Cardiac muscle cell (in vitro differentiated cells and primary cell): Measurements from ENCODE around the gene ARHGEF17. TPM values are rescaled to one million over a fixed set of nuclear protein-coding genes. Genes with fewer than 3 reads are reported as not detected.
A peak's percentile ranks its signal among the peaks of the same experiment; 100 is the strongest.

Experiments used
- DNase-seq, 2 donors: peaks; one replicate each; pipeline versions ENCODE4 v3.0.0 to v3.0.0-alpha.2; 2010 to 2017; ENCODE audit warnings: low read depth in 1 of 2, low spot score in 1 of 2
- H3K27ac ChIP-seq: fragments of 200-600 bp; sonication (generic); 2 replicates; pipeline ENCODE4 v1.5.1; 2016
- H3K27me3 ChIP-seq: fragments of 200-600 bp; sonication (generic); 2 replicates; pipeline ENCODE4 v1.6.0; 2016; ENCODE audit warnings: control low read depth
- H3K36me3 ChIP-seq: fragments of 200-600 bp; sonication (generic); 2 replicates; pipeline ENCODE4 v1.5.1; 2016; ENCODE audit warnings: control low read depth
- H3K4me1 ChIP-seq: fragments of 200-600 bp; sonication (generic); 2 replicates; pipeline ENCODE4 v1.8.1; 2017; ENCODE audit warnings: low read depth, mild to moderate bottlenecking, mixed run types
- H3K4me3 ChIP-seq: fragments of 200-600 bp; sonication (generic); 2 replicates; pipeline ENCODE4 v1.5.1; 2016; ENCODE audit warnings: mild to moderate bottlenecking
- H3K9me3 ChIP-seq: fragments of 200-600 bp; sonication (generic); 2 replicates; pipeline ENCODE4 v1.5.1; 2017; ENCODE audit warnings: low read depth, mild to moderate bottlenecking, control low read depth
- polyA plus RNA-seq: library from polyadenylated mRNA; unstranded; fragments of >200 nt; fragmentation: Nextera tagmentation; extraction: Ambion mirVana; gene quantifications from 2 replicates; pipeline ENCODE4 v1.2.1, GENCODE V29; 2016
- total RNA-seq: library from RNA; depleted of rRNA; stranded (reverse); fragments of >200 nt; gene quantifications from 2 replicates; pipeline ENCODE4 v1.2.3, GENCODE V29; 2016
- TF ChIP-seq, protein P1 (sequence below): IDR thresholded peaks from 2 replicates; pipeline ENCODE4 v1.5.1; 2012; ENCODE audit warnings: low read depth, mild to moderate bottlenecking, low read length

The ARHGEF17 gene
- total and polyA plus RNA-seq, 2 experiments from 2014 or later: 26.5 to 60.3 TPM

DNA sequence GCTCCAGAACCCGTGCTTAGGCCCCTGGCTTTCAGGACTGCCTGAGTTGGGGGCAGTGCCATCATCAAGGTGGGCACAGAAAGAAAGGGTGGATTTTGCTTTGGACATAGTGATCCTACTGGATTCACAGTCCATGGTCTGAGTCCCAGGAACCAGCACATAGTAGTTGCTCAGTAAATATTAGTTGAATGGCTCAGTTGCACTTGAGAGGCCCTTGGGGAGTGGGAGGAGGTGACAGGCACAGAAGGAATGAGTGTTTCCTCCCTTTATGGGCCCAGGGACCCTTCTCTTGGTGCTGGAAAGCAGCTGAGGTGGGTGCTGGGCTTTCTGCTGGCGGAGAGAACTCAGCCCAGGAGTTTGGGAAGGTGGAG is 16.6 kb downstream of the ARHGEF17 start:
- Histone ChIP-seq H3K9me3 (no peaks in the 10 kb centered on the region), H3K36me3 (no peaks in the 10 kb centered on the region), H3K27ac (peak overlapping the region; percentile 87), H3K27me3 (no peaks in the 10 kb centered on the region), H3K4me1 (peaks cover 57% of the 10 kb centered on the region), H3K4me3 (no peak overlapping the region)
- DNase-seq: no peak
- TF ChIP-seq, protein P1, sequence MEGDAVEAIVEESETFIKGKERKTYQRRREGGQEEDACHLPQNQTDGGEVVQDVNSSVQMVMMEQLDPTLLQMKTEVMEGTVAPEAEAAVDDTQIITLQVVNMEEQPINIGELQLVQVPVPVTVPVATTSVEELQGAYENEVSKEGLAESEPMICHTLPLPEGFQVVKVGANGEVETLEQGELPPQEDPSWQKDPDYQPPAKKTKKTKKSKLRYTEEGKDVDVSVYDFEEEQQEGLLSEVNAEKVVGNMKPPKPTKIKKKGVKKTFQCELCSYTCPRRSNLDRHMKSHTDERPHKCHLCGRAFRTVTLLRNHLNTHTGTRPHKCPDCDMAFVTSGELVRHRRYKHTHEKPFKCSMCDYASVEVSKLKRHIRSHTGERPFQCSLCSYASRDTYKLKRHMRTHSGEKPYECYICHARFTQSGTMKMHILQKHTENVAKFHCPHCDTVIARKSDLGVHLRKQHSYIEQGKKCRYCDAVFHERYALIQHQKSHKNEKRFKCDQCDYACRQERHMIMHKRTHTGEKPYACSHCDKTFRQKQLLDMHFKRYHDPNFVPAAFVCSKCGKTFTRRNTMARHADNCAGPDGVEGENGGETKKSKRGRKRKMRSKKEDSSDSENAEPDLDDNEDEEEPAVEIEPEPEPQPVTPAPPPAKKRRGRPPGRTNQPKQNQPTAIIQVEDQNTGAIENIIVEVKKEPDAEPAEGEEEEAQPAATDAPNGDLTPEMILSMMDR: no peak

- no peaks in the 10 kb centered on the region for H3K36me3 ChIP-seq
- H3K27ac ChIP-seq: peak overlapping the region; percentile 87
- H3K9me3 ChIP-seq: no peaks in the 10 kb centered on the region
- no peaks in the 10 kb centered on the region for H3K27me3 ChIP-seq
- H3K4me3 ChIP-seq: no peak overlapping the region
- peaks cover 63% of the 10 kb centered on the region for H3K4me1 ChIP-seq
- DNase-seq: peak in 1 of 2 donors; percentile 70
- TF ChIP-seq, protein P1: no peak
These were observed 17.2 kb downstream of the ARHGEF17 start for GRCh38 chr11:73325036-73325981.

GRCh38 chr11:73326929-73327811 is 19.1 kb downstream of the ARHGEF17 start:
- H3K9me3 ChIP-seq: no peaks in the 10 kb centered on the region
- no peaks in the 10 kb centered on the region for H3K27me3 ChIP-seq
- TF ChIP-seq, protein P1: no peak
- peak overlapping the region; percentile 87 for H3K27ac ChIP-seq
- H3K4me3 ChIP-seq: no peak overlapping the region
- H3K4me1 ChIP-seq: peaks cover 71% of the 10 kb centered on the region
- no peaks in the 10 kb centered on the region for H3K36me3 ChIP-seq
- DNase-seq: peak in 1 of 2 donors; percentile 38

- no peak for DNase-seq
- no peaks in the 10 kb centered on the region for H3K36me3 ChIP-seq
- peaks cover 71% of the 10 kb centered on the region for H3K4me1 ChIP-seq
- no peaks in the 10 kb centered on the region for H3K27me3 ChIP-seq
- no peaks in the 10 kb centered on the region for H3K9me3 ChIP-seq
- TF ChIP-seq, protein P1: no peak
- peak overlapping the region; percentile 87 for H3K27ac ChIP-seq
- H3K4me3 ChIP-seq: no peak overlapping the region
These were observed 19.8 kb downstream of the ARHGEF17 start for GRCh38 chr11:73327812-73328364.

- TF ChIP-seq, protein P1: peak; percentile 58
- Histone ChIP-seq H3K27ac (peak overlapping the region; percentile 88), H3K4me3 (no peak overlapping the region), H3K36me3 (no peaks in the 10 kb centered on the region), H3K9me3 (no peaks in the 10 kb centered on the region), H3K27me3 (no peaks in the 10 kb centered on the region), H3K4me1 (peaks cover 68% of the 10 kb centered on the region)
- DNase-seq: peak; percentile 49 to 65
These were observed 22.6 kb downstream of the ARHGEF17 start for GRCh38 chr11:73330569-73331093.
